Astrocyte of the spinal cord (primary cell): ENCODE measurements around the gene ZBTB20.

Source experiments
- DNase-seq: peaks from one replicate; pipeline ENCODE4 v3.0.0; 2011; ENCODE audit warnings: low read depth, low spot score
- H3K4me3 ChIP-seq: 2 replicates; pipeline ENCODE4 v1.5.1; 2011; ENCODE audit warnings: low read depth, mild to moderate bottlenecking, low read length, moderate library complexity
- in situ Hi-C: cut with HindIII; loops from 2 replicates; pipeline ENCODE4 v1.10.0; 2017; ENCODE audit warnings: low sequenced_read_pairs
- TF ChIP-seq, protein P1 (sequence below): IDR thresholded peaks from 2 replicates; pipeline ENCODE4 v1.5.1; 2012; ENCODE audit warnings: low read depth, mild to moderate bottlenecking, low read length, inconsistent platforms

Gene ZBTB20

DNA sequence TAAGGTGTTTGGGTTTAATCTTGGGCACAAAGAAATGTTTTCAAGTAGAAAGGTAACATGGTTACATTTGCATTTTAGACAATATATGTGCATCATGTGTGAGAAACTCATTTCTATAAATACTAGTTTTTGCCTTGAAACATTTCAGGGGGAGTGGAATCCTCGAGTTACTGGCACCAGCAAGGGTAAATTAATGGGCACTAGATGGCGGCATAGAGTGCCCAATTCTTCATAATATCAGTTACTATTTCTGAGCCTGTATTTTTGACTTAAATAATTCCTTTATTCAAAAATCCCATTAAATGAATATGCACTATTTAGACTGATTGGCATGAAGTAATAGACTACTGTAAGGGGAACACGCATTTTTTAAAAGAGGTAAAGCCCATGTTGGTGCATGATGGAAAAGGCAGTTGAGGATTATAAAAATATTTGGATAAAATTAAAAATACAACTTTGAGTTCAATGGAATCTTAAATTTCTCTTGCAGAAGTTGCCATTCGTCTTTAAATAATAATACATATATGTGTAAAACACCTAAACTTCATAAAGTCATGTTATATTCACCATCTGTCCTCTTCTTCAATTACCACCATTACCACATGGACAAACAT is 106.3 kb downstream of the ZBTB20 start:
- peak; percentile 68 for DNase-seq
- in situ Hi-C loops, result no loop called here
- no peak overlapping the region for H3K4me3 ChIP-seq

DNA sequence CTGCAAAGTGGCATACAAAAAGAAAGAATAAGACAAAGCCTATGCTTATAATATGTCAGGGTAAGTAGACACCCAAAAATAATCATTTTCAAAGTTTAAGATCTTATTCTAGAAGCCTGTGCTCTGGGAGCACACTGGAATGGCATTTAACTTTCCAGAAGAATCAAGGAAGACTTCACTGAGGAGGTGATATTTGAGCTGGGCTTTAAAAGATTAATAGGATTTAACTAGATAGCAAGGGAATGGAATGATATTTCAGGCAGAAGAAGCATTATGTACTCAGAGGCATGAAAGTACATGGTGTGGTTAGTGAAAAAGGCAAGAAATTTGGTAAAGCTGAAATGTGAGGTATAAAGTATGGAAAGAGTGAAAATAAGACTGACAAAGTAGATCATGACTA is 106.8 kb downstream of the ZBTB20 start:
- in situ Hi-C loops, result no loop called here
- no peak for DNase-seq
- no peak overlapping the region for H3K4me3 ChIP-seq
- TF ChIP-seq, protein P1, sequence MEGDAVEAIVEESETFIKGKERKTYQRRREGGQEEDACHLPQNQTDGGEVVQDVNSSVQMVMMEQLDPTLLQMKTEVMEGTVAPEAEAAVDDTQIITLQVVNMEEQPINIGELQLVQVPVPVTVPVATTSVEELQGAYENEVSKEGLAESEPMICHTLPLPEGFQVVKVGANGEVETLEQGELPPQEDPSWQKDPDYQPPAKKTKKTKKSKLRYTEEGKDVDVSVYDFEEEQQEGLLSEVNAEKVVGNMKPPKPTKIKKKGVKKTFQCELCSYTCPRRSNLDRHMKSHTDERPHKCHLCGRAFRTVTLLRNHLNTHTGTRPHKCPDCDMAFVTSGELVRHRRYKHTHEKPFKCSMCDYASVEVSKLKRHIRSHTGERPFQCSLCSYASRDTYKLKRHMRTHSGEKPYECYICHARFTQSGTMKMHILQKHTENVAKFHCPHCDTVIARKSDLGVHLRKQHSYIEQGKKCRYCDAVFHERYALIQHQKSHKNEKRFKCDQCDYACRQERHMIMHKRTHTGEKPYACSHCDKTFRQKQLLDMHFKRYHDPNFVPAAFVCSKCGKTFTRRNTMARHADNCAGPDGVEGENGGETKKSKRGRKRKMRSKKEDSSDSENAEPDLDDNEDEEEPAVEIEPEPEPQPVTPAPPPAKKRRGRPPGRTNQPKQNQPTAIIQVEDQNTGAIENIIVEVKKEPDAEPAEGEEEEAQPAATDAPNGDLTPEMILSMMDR, result no peak

More for the DNA sequence above, 106.3 kb downstream of the ZBTB20 start:
- TF ChIP-seq, protein P1, result peak; percentile 75

DNA sequence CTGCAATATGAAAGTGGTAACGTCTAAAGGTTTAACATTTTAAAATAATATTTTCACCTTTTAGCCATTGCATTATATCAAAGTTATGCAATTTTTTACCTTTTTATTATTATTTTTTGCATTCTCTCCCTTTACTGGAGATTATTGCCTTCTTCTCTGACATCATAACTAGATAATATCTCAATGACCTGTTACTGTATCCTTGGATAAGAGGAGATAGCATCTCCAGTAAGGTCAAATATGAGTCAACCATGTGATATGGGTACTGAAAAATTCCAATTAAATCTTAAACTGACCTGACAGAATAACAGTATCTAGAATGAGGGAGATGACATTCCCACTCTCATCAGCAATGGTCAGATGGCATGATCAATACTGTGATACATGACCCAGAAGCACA is 108.3 kb downstream of the ZBTB20 start:
- no peak for DNase-seq
- H3K4me3 ChIP-seq, result no peak overlapping the region
- in situ Hi-C loops, result no loop called here
- TF ChIP-seq, protein P1, result no peak

DNA sequence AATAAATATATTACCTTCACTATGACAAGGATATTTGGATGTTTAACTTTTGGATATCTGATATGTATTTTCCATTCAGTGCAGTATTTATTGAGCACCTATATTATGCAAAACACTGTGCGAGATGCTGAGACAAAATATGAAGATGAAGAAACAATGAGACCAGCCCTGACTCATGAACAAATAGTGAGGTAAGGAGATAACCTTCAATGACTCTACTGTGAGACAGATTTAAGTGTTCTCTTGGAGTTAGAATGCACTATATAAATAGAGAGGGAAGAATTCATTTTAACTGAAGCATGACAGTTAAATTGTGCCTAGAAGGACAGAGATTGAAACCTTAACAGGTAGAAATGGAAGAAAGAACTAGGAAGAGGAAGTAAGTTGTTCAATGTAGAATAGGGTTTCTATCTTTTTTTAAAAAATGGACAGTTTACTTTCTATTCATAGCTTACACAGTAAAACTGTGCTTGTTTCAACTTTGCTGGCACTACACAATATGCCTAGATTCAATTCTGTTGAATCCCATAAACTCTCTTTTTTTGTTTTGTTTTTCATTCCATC is 124.2 kb downstream of the ZBTB20 start:
- TF ChIP-seq, protein P1, result no peak
- DNase-seq, result no peak
- H3K4me3 ChIP-seq, result no peak overlapping the region
- in situ Hi-C loops, result no loop called here

DNA sequence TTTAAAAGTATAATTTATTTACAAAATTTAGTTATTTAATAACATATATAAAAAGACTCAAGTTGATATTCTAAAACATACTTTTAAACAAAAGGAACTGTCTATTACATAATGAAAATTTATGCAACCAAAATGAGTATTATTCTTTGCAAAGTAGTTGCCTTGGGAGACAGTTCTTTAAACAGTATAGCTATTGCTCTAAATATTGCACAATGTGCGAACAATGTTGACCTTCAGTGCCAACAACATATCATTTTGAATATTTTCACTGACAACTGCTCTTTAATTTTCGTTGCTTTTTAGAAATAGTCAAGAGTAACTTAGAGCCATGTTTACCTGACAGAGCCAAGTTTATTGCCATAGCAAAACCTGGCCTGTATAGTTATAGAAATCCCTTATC is 124.9 kb downstream of the ZBTB20 start:
- in situ Hi-C loops, result no loop called here
- H3K4me3 ChIP-seq, result no peak overlapping the region
- TF ChIP-seq, protein P1, result no peak
- DNase-seq, result no peak

DNA sequence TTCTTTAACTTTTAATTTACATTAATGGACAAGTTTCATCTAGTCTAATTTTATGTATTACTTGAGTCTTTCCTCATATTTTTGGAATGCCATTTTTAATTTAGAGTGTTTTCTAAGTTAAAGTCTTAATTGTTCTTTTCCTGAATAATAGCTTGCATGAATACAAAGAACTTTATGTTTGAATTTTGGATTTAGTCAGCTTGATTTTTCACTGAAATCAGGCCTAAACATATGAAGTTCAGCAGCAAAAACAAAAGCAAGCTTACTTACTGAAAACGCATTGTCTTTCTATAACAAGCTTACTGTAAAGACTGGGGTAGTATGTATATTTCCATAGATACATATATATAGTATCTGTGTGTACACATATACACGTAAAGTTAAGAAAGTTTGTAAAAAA is 126.0 kb downstream of the ZBTB20 start:
- no peak for DNase-seq
- TF ChIP-seq, protein P1, result no peak
- H3K4me3 ChIP-seq, result no peak overlapping the region
- in situ Hi-C loops, result no loop called here
